ENCODE results near the gene WASF2.
"Not testable (repeated sequence)": the region's sequence is repeated elsewhere in the genome, so short reads cannot be mapped to it uniquely, and the experiment has no call there.

WASF2 gene

GRCh38 chr1:27395441-27396195, 94.3 kb downstream of the WASF2 start:
- Mint-ChIP-seq H3K27me3 (no peaks in the 10 kb centered on the region), H3K9me3 (no peaks in the 10 kb centered on the region), H3K4me3 (no peak overlapping the region), H3K27ac (peak overlapping the region; percentile 34 to 94), H3K4me1 (peaks cover 35% of the 10 kb centered on the region)
- DNase-seq (peak; percentile 83), ATAC-seq (peak; percentile 33)

GRCh38 chr1:27394925-27395324, 95.0 kb downstream of the WASF2 start:
- Mint-ChIP-seq H3K27me3 (no peaks in the 10 kb centered on the region), H3K4me1 (peaks cover 35% of the 10 kb centered on the region), H3K27ac (peak overlapping the region; percentile 3 to 34), H3K9me3 (no peaks in the 10 kb centered on the region), H3K4me3 (no peak overlapping the region)
- DNase-seq (no peak), ATAC-seq (no peak)

GRCh38 chr1:27394282-27394658, 95.7 kb downstream of the WASF2 start:
- DNase-seq = no peak
- peak overlapping the region in 1 of 2 donors; percentile 3 for H3K27ac Mint-ChIP-seq
- peaks cover 35% of the 10 kb centered on the region for H3K4me1 Mint-ChIP-seq
- no peak for ATAC-seq
- H3K9me3 Mint-ChIP-seq = no peaks in the 10 kb centered on the region
- H3K27me3 Mint-ChIP-seq = no peaks in the 10 kb centered on the region
- H3K4me3 Mint-ChIP-seq = no peak overlapping the region

- H3K27me3 Mint-ChIP-seq = no peaks in the 10 kb centered on the region
- DNase-seq (no peak), ATAC-seq (no peak)
- H3K9me3 Mint-ChIP-seq = no peaks in the 10 kb centered on the region
- peak overlapping the region; percentile 12 to 91 for H3K4me3 Mint-ChIP-seq
- peaks cover 35% of the 10 kb centered on the region for H3K4me1 Mint-ChIP-seq
- H3K27ac Mint-ChIP-seq = no peak overlapping the region
Observed at GRCh38 chr1:27393641-27394281, 96.2 kb downstream of the WASF2 start.

DNA sequence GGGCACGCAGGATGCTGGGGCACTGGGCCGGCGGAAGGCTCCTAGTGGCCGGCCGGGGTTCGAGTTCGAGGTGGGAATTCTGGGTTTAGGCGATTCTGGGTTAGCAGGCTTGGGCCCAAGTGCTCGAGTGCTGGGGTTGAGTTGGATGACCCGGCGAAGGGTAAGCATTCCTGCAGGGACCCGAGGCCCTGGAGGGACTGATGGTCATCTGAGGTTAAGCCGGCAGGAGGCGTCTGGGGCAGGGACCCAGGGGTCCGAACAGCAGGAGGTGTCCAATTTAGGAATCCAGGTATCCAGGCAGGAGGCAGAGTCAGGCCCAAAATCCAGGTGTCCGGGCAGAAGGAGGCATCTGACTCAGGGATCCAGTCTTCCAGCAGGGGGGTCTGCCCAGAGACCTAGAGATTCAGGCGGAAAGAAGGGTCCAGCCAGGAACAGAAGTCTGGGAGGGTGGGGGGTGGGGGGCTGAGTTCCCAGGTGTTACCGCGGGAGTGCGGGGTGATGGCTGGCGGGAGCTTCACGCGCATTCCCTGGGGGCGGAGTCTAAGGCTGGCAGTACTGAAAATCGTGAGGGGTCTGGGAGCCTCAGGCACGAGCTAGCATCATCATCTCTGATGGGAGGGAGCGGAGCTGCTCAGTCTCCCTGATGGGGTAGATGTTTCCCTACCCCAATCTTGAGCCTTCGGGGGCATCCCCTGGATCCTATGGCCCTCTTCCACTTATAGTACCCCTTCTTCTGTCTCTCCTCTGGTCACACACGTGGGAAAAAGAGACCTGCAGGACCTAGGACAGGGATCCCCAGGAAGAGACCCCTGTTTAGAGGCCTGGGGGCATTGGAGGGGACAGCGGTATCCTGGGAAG, 97.0 kb downstream of the WASF2 start:
- DNase-seq = no peak
- peaks cover 35% of the 10 kb centered on the region for H3K4me1 Mint-ChIP-seq
- peak overlapping the region; percentile 51 to 77 for H3K27ac Mint-ChIP-seq
- H3K4me3 Mint-ChIP-seq = peak overlapping the region; percentile 82 to 91
- no peaks in the 10 kb centered on the region for H3K9me3 Mint-ChIP-seq
- ATAC-seq = peak; percentile 1
- H3K27me3 Mint-ChIP-seq = no peaks in the 10 kb centered on the region

- DNase-seq (peak; percentile 92), ATAC-seq (peak; percentile 94)
- Mint-ChIP-seq H3K9me3 (no peaks in the 10 kb centered on the region), H3K4me3 (peak within 1 kb of the TSS; percentile 89 to 91), H3K27ac (peak within 1 kb of the TSS; percentile 84 to 91), H3K27me3 (no peaks in the 10 kb centered on the region), H3K4me1 (peaks cover 35% of the 10 kb centered on the region)
Observed at GRCh38 chr1:27392096-27392777, 97.7 kb downstream of the WASF2 start, which contains the start of gene GPR3. TSS of gene GPR3 (plus strand) at chr1:27392622. CDS start at chr1:27393799, 1,177 bp downstream.

GRCh38 chr1:27391511-27392095, 98.4 kb downstream of the WASF2 start:
- Mint-ChIP-seq H3K9me3 (no peaks in the 10 kb centered on the region), H3K4me3 (peak overlapping the region; percentile 89 to 91), H3K27me3 (no peaks in the 10 kb centered on the region), H3K27ac (peak overlapping the region; percentile 27 to 84), H3K4me1 (peaks cover 35% of the 10 kb centered on the region)
- DNase-seq (peak; percentile 29 to 50), ATAC-seq (no peak)

DNA sequence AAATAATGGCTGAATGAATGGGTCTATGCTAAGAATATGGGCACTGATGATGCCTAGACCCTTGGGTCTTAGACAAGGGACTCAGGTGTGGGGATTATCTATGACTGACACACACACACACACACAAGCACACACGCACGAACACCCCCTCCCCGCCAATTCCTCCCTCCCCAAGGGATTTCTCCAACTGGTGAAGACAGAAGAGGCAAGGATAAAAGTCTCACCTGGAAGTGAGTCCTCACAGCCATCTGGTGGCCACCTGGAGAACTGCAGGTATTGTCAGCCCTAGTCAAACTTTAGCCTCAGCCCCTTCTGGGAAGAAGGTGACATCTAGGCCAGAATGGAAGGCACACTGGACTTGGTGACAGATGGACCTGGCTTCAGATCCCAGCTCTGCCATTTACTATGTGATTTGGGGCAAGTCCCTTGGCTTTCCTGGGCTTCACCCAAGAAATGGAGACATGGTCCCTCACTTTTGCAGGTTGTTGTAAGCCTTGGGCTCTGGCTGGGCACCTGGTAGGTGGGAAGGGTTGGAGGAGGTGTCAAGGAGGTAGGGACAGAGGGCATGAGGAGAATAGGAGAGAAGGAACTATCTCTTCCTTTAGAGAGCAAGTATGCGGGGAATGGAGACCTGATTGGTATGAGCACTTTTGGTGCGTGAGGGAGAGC, 101.5 kb downstream of the WASF2 start:
- Mint-ChIP-seq H3K27ac (peak overlapping the region in 1 of 2 donors; percentile 28), H3K4me1 (peaks cover 26% of the 10 kb centered on the region), H3K9me3 (no peaks in the 10 kb centered on the region), H3K27me3 (no peaks in the 10 kb centered on the region), H3K4me3 (no peak overlapping the region)
- no peak for ATAC-seq
- peak; percentile 68 to 70 for DNase-seq

DNA sequence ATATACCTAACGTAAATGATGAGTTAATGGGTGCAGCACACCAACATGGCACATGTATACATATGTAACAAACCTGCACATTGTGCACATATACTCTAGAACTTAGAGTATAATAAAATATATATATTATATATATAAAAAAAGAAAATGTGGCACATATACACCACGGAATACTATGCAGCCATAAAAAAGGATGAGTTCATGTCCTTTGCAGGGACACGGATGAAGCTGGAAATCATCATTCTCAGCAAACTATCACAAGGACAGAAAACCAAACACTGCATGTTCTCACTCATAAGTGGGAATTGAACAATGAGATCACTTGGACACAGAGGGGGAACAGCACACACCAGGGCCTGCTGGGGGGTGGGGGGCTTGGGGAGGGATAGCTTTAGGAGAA, 105.2 kb downstream of the WASF2 start:
- ATAC-seq, H3K27ac Mint-ChIP-seq, DNase-seq, H3K4me1 Mint-ChIP-seq, H3K9me3 Mint-ChIP-seq, H3K4me3 Mint-ChIP-seq: not testable (repeated sequence)
- H3K27me3 Mint-ChIP-seq = peaks cover 24% of the 10 kb centered on the region

DNA sequence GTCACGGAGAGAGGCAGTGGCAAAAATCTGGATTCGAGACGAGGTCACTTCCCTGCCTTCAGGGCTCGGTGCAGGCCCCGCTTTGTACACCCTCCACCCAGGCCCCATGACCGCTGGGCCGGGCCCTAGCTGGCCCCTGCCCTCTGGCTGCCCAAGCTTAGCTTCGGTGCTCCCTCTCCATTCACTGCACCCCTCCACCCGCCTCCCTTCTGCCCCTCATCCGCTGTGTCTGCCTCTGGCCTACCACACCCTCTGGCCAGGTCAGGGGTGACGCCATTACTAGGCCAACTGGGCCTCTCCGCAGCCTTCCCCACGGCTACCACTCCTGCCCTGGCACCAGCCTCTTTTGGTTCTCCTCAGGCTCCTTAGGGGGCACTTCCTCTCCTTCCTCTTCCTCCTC, 106.3 kb downstream of the WASF2 start:
- no peak for ATAC-seq
- Mint-ChIP-seq H3K27me3 (peaks cover 24% of the 10 kb centered on the region), H3K9me3 (no peaks in the 10 kb centered on the region), H3K4me3 (no peak overlapping the region), H3K27ac (no peak overlapping the region), H3K4me1 (no peaks in the 10 kb centered on the region)
- DNase-seq = no peak

GRCh38 chr1:27383039-27383605, 106.8 kb downstream of the WASF2 start, which contains the start of gene CD164L2:
TSS of gene CD164L2 (minus strand) at chr1:27383333. CDS start at chr1:27383239, 94 bp downstream.
- peak; percentile 27 for ATAC-seq
- DNase-seq = no peak
- H3K4me1 Mint-ChIP-seq = no peaks in the 10 kb centered on the region
- no peak within 1 kb of the TSS for H3K27ac Mint-ChIP-seq
- peaks cover 24% of the 10 kb centered on the region for H3K27me3 Mint-ChIP-seq
- H3K9me3 Mint-ChIP-seq = no peaks in the 10 kb centered on the region
- no peak within 1 kb of the TSS for H3K4me3 Mint-ChIP-seq

GRCh38 chr1:27381969-27382762, 107.8 kb downstream of the WASF2 start:
- H3K4me1 Mint-ChIP-seq = no peaks in the 10 kb centered on the region
- peaks cover 24% of the 10 kb centered on the region for H3K27me3 Mint-ChIP-seq
- no peak overlapping the region for H3K27ac Mint-ChIP-seq
- H3K4me3 Mint-ChIP-seq = no peak overlapping the region
- ATAC-seq (peak; percentile 26), DNase-seq (no peak)
- no peaks in the 10 kb centered on the region for H3K9me3 Mint-ChIP-seq

Data from stimulated activated naive CD8-positive, alpha-beta T cell treated with anti-CD3 and anti-CD28 coated beads, Interleukin-15, amount 100 ng/mL, for 72 hours (primary cell).